Upper lobe of left lung (tissue), 4 donors: ENCODE results near the gene NPSR1.

Experiments used
- EP300 ChIP-seq, 4 donors: sonication (generic); formaldehyde crosslinking; IDR thresholded peaks; one replicate each; pipeline ENCODE4 v1.5.1; 2017; ENCODE audit warnings: antibody characterized with exemption in 4 of 4, control low read depth in 2 of 4
- TF ChIP-seq, protein P1 (sequence below), 6 experiments: fragments of 450-650 bp in 4 of 6; fragments of 200-600 bp in 2 of 6; sonication (generic) in 2 of 6; IDR thresholded peaks; one replicate each; pipeline ENCODE4 v1.5.1; 2016 to 2019; ENCODE audit warnings: antibody characterized with exemption in 6 of 6

DNA sequence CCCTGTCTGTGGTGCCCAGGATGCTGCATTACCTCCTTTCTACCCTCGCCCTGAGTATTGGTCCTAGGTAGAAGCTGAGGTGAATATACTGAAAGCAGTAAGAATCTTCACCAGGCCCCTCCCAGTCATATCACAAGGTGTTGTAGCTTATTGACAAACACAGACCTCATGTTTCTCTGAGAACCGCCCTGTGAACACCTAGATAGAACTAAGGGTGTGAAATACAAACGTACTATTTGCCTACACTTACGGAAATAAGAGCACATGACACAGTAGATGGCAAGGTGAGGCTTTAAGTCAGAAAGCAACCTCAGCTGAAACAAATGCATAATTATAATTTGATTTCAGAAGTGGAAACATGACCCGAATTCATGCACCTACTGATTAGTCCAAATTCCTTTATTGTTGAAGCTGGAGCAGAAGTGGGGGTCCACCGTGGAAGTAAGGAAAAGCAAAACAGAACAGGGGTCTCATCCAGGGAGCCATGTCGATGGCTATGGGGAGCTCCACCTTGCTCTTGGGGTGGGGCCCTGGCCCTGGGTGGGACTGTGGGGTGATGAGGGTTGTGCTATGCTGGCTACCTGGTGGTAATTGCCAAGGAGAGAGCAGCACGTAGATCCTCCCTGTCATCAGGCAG, at the start of gene NPSR1:
- TF ChIP-seq EP300 (IDR thresholded peaks at IDR 0.05), result no peak
- TF ChIP-seq, protein P1, sequence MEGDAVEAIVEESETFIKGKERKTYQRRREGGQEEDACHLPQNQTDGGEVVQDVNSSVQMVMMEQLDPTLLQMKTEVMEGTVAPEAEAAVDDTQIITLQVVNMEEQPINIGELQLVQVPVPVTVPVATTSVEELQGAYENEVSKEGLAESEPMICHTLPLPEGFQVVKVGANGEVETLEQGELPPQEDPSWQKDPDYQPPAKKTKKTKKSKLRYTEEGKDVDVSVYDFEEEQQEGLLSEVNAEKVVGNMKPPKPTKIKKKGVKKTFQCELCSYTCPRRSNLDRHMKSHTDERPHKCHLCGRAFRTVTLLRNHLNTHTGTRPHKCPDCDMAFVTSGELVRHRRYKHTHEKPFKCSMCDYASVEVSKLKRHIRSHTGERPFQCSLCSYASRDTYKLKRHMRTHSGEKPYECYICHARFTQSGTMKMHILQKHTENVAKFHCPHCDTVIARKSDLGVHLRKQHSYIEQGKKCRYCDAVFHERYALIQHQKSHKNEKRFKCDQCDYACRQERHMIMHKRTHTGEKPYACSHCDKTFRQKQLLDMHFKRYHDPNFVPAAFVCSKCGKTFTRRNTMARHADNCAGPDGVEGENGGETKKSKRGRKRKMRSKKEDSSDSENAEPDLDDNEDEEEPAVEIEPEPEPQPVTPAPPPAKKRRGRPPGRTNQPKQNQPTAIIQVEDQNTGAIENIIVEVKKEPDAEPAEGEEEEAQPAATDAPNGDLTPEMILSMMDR (IDR thresholded peaks at IDR 0.05), result no peak
